Measurements from ENCODE around the gene RNF187.
A peak's percentile ranks its signal among the peaks of the same experiment; 100 is the strongest.

DNA sequence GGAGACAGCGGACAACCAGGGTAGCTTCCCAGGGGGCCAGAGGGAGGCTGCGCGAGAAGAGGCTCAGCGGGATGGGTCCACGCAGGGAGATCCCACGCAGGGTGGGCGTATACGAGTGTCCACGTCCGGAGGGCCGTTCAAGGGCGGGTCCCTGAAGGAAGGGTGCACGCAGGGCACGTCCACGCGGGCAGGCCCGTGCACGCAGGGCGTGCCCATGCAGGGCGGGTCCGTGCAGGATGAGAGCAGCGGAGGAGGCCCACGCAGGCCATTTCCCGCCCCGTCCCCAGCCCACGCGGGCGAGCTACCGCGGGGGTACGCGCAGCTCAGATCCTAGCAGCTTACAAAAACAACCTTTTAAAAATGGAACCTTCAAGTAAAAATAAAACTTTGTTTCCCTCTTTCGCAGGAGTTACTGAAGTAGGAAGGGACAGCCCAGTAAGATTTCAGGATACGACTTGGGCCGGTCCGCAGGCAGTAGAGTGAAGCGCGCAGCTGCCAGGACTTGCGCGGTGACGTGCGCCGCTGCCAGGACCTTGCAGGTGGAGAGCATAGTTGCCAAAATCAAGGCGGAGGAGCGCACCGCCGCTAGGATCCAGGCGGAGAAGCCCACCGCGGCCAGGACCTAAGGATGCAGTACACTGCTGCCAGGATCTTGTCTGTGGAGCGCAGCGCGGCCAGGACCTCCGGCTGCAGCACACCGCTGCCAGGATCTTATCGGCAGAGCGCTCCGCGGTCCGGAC is 416 bp upstream of the RNF187 start:
- TF ChIP-seq JUN (IDR thresholded peaks at IDR 0.05) (no peak; a peak in 1 of 5 replicates), ZNF302 (CRISPR knock-in tag; IDR thresholded peaks at IDR 0.05) (no peak), TP53 (CRISPR knock-in tag; IDR thresholded peaks at IDR 0.05) (no peak), CTCF (IDR thresholded peaks at IDR 0.05) (no peak), EP300 (IDR thresholded peaks at IDR 0.05) (no peak), MAZ (IDR thresholded peaks at IDR 0.05; ENCODE audit: borderline replicate concordance, low read depth, low read length) (no peak), RAD21 (conservative IDR thresholded peaks at IDR 0.05 in 1 of 2, IDR thresholded peaks at IDR 0.05 in 1 of 2) (no peak), KDM1A (IDR thresholded peaks at IDR 0.05; ENCODE audit: low read depth) (no peak), ELK1 (IDR thresholded peaks at IDR 0.05; ENCODE audit: low read depth, low read length) (no peak), NPAS2 (CRISPR knock-in tag; IDR thresholded peaks at IDR 0.05; ENCODE audit: borderline replicate concordance) (0 out of 2 replicates have a peak, but pooled peaks have one; percentile 46)

Data from A549 (cell line).